ENCODE results near the gene TENT4A.
A peak's percentile ranks its signal among the peaks of the same experiment; 100 is the strongest.

Gene TENT4A

DNA sequence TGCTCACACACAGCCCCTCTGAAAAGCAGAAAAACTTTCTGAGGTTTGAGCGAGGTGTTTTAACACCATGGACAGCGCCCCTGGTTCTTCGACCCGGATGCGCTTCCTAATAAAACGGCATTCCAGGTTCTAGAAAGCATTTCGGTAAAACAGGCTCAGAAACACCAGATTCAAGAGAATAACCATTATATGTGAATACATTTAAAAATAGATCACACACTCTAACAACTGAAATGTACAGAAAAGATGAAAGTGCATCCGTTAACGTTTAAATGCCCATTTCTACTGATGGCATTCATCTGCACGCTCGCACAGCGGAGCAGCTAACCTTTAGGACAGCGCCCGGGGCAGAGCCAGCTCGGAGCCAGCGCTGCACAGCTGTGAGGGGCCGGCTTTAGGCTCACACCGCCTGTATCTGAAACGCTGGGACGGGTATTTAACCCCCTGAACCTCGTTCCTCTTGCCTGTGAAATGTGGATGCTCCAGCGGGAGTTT, 26.3 kb upstream of the TENT4A start:
- DNase-seq = no peak
- Histone ChIP-seq H3K27ac (no peak overlapping the region), H3K4me1 (peaks cover 0 to 4% (median 0%) of the 10 kb centered on the region in 4 donors), H3K36me3 (no peaks in the 10 kb centered on the region), H3K4me3 (peak overlapping the region; percentile 21 to 29), H3K27me3 (no peaks in the 10 kb centered on the region), H3K9me3 (no peaks in the 10 kb centered on the region)
- intact Hi-C loops (cut with DNase I; ENCODE audit: low total_unique reads) = no loop called here
- TF ChIP-seq CTCF (IDR thresholded peaks at IDR 0.05) = no peak

DNA sequence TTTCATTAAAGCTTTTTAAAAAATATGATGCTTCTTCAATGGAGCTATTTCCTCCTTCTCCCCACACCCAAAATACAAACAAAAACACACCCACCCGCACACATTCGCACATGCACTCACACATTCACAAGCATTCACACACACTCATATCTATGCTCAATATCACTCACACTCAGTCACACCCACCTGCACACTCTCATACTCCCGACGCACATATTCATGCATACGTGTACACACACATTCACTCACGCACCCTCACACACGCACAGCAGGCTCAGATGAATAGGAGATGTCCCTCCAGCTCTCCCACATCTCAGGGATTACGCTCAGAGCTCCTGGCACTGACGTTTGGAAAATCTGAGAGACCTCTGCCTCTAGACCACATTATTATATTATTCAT, 25.7 kb upstream of the TENT4A start:
- Histone ChIP-seq H3K4me1 (peaks cover 0 to 4% (median 0%) of the 10 kb centered on the region in 4 donors), H3K27me3 (no peaks in the 10 kb centered on the region), H3K36me3 (no peaks in the 10 kb centered on the region), H3K4me3 (no peak overlapping the region), H3K27ac (no peak overlapping the region), H3K9me3 (no peaks in the 10 kb centered on the region)
- intact Hi-C loops (cut with DNase I; ENCODE audit: low total_unique reads) = no loop called here
- no peak for DNase-seq
- no peak for TF ChIP-seq CTCF (IDR thresholded peaks at IDR 0.05)

- H3K27me3 ChIP-seq = no peaks in the 10 kb centered on the region
- H3K4me1 ChIP-seq = no peaks in the 10 kb centered on the region
- no peak for TF ChIP-seq CTCF (IDR thresholded peaks at IDR 0.05)
- intact Hi-C loops (cut with DNase I; ENCODE audit: low total_unique reads) = no loop called here
- DNase-seq = no peak
- H3K27ac ChIP-seq = no peak overlapping the region
- no peak overlapping the region for H3K4me3 ChIP-seq
- H3K36me3 ChIP-seq = no peaks in the 10 kb centered on the region
- no peaks in the 10 kb centered on the region for H3K9me3 ChIP-seq
Measured at GRCh38 chr5:6692906-6693305, 20.3 kb upstream of the TENT4A start.

- Histone ChIP-seq H3K9me3 (no peaks in the 10 kb centered on the region), H3K36me3 (no peaks in the 10 kb centered on the region), H3K27ac (no peak overlapping the region), H3K4me1 (peaks cover 0 to 5% (median 2%) of the 10 kb centered on the region in 4 donors), H3K27me3 (no peaks in the 10 kb centered on the region), H3K4me3 (no peak overlapping the region)
- TF ChIP-seq CTCF (IDR thresholded peaks at IDR 0.05) = no peak
- DNase-seq = no peak
- intact Hi-C loops (cut with DNase I; ENCODE audit: low total_unique reads) = no loop called here
Measured at GRCh38 chr5:6698696-6699095, 14.5 kb upstream of the TENT4A start.

- Histone ChIP-seq H3K27me3 (no peaks in the 10 kb centered on the region), H3K27ac (no peak overlapping the region), H3K4me3 (no peak overlapping the region), H3K36me3 (no peaks in the 10 kb centered on the region), H3K9me3 (no peaks in the 10 kb centered on the region), H3K4me1 (peaks cover 0 to 11% (median 8%) of the 10 kb centered on the region in 4 donors)
- TF ChIP-seq CTCF (IDR thresholded peaks at IDR 0.05) = no peak
- DNase-seq = no peak
- intact Hi-C loops (cut with DNase I; ENCODE audit: low total_unique reads) = no loop called here
Measured at GRCh38 chr5:6699357-6699756, 13.9 kb upstream of the TENT4A start.
